Large intestine (tissue), 3 donors: ENCODE data around the gene KAZN. TPM values are rescaled to one million over a fixed set of nuclear protein-coding genes. Genes with fewer than 3 reads are reported as not detected.

ENCODE experiments used
- DNase-seq, 2 donors: peaks; one replicate each; pipeline versions ENCODE4 v3.0.0 to v3.0.0-alpha.2; 2013
- H3K27ac ChIP-seq: one replicate; pipeline ENCODE4 v1.5.1; 2013; ENCODE audit warnings: low read length
- H3K27me3 ChIP-seq: 2 replicates; pipeline ENCODE4 v1.6.1; 2013; ENCODE audit warnings: low read length; ENCODE audit not compliant: control insufficient read depth, insufficient read depth
- H3K36me3 ChIP-seq: 2 replicates; pipeline ENCODE4 v1.6.1; 2013; ENCODE audit warnings: low read length; ENCODE audit not compliant: control insufficient read depth, insufficient read depth
- H3K4me1 ChIP-seq: one replicate; pipeline ENCODE4 v1.6.1; 2013; ENCODE audit warnings: low read length; ENCODE audit not compliant: control insufficient read depth, insufficient read depth
- H3K4me3 ChIP-seq: one replicate; pipeline ENCODE4 v1.5.1; 2013; ENCODE audit warnings: low read length
- H3K9me3 ChIP-seq: one replicate; pipeline ENCODE4 v1.6.1; 2013; ENCODE audit warnings: mild to moderate bottlenecking, low read depth, low read length, moderate library complexity; ENCODE audit not compliant: control insufficient read depth
- WGBS: methylation state at CpG from one replicate; pipeline ENCODE4 v1.1.5; 2013; ENCODE audit warnings: low lambda C conversion rate; ENCODE audit not compliant: insufficient coverage; 5-methylcytosine and 5-hydroxymethylcytosine counted together
- polyA plus RNA-seq: library from polyadenylated mRNA; unstranded; fragments of 120-200 nt; gene quantifications from one replicate; pipeline ENCODE4 v1.2.1, GENCODE V29; 2013

KAZN gene
- polyA plus RNA-seq, 1 donor: 30.4 TPM

- WGBS: no CpG with 5 or more reads among the region's 15 CpGs
- Histone ChIP-seq H3K27ac (no peak overlapping the region), H3K36me3 (no peaks in the 10 kb centered on the region), H3K27me3 (no peaks in the 10 kb centered on the region), H3K4me3 (no peak overlapping the region), H3K4me1 (no peaks in the 10 kb centered on the region), H3K9me3 (no peaks in the 10 kb centered on the region)
- DNase-seq: no peak
These were observed 41.0 kb downstream of the KAZN start for GRCh38 chr1:14639291-14640050.

GRCh38 chr1:14642712-14643111 lies 44.2 kb downstream of the KAZN start:
- Histone ChIP-seq H3K27ac (no peak overlapping the region), H3K27me3 (no peaks in the 10 kb centered on the region), H3K4me3 (no peak overlapping the region), H3K36me3 (no peaks in the 10 kb centered on the region), H3K4me1 (no peaks in the 10 kb centered on the region), H3K9me3 (peaks cover 6% of the 10 kb centered on the region)
- DNase-seq: no peak
- WGBS: 100% methylated on average over 2 of the region's 3 CpGs

GRCh38 chr1:14646973-14647372 lies 48.5 kb downstream of the KAZN start:
- Histone ChIP-seq H3K4me1 (no peaks in the 10 kb centered on the region), H3K27ac (no peak overlapping the region), H3K4me3 (no peak overlapping the region), H3K9me3 (peaks cover 6% of the 10 kb centered on the region), H3K27me3 (no peaks in the 10 kb centered on the region), H3K36me3 (no peaks in the 10 kb centered on the region)
- DNase-seq: no peak
- 94% methylated on average over 2 of the region's 8 CpGs for WGBS

GRCh38 chr1:14647777-14648176 lies 49.3 kb downstream of the KAZN start:
- Histone ChIP-seq H3K36me3 (no peaks in the 10 kb centered on the region), H3K27ac (no peak overlapping the region), H3K4me3 (no peak overlapping the region), H3K27me3 (no peaks in the 10 kb centered on the region), H3K9me3 (peaks cover 6% of the 10 kb centered on the region), H3K4me1 (no peaks in the 10 kb centered on the region)
- 83% methylated on average over 1 of the region's 3 CpGs for WGBS
- DNase-seq: no peak

GRCh38 chr1:14648391-14648790 lies 49.9 kb downstream of the KAZN start:
- no peak overlapping the region for H3K27ac ChIP-seq
- no peaks in the 10 kb centered on the region for H3K27me3 ChIP-seq
- H3K36me3 ChIP-seq: no peaks in the 10 kb centered on the region
- peaks cover 6% of the 10 kb centered on the region for H3K9me3 ChIP-seq
- H3K4me3 ChIP-seq: no peak overlapping the region
- DNase-seq: no peak
- H3K4me1 ChIP-seq: no peaks in the 10 kb centered on the region
- WGBS: 100% methylated on average over 1 of the region's 3 CpGs

GRCh38 chr1:14648896-14649855 lies 50.7 kb downstream of the KAZN start:
- H3K4me1 ChIP-seq: no peaks in the 10 kb centered on the region
- no peaks in the 10 kb centered on the region for H3K36me3 ChIP-seq
- H3K9me3 ChIP-seq: peaks cover 6% of the 10 kb centered on the region
- no peak overlapping the region for H3K4me3 ChIP-seq
- no CpG with 5 or more reads among the region's 9 CpGs for WGBS
- H3K27me3 ChIP-seq: no peaks in the 10 kb centered on the region
- DNase-seq: no peak
- no peak overlapping the region for H3K27ac ChIP-seq

GRCh38 chr1:14649976-14650375 lies 51.5 kb downstream of the KAZN start:
- DNase-seq: no peak
- no CpG with 5 or more reads among the region's 1 CpG for WGBS
- H3K9me3 ChIP-seq: peaks cover 4% of the 10 kb centered on the region
- H3K36me3 ChIP-seq: no peaks in the 10 kb centered on the region
- no peaks in the 10 kb centered on the region for H3K27me3 ChIP-seq
- no peak overlapping the region for H3K27ac ChIP-seq
- H3K4me1 ChIP-seq: no peaks in the 10 kb centered on the region
- no peak overlapping the region for H3K4me3 ChIP-seq

- WGBS: no CpG with 5 or more reads among the region's 3 CpGs
- Histone ChIP-seq H3K27ac (no peak overlapping the region), H3K4me1 (no peaks in the 10 kb centered on the region)
These were observed 52.5 kb downstream of the KAZN start for GRCh38 chr1:14650951-14651350.

GRCh38 chr1:14652840-14653239 lies 54.4 kb downstream of the KAZN start:
- Histone ChIP-seq H3K9me3 (no peaks in the 10 kb centered on the region), H3K4me3 (no peak overlapping the region), H3K27me3 (no peaks in the 10 kb centered on the region), H3K36me3 (no peaks in the 10 kb centered on the region), H3K27ac (no peak overlapping the region), H3K4me1 (no peaks in the 10 kb centered on the region)
- DNase-seq: no peak
- no CpG with 5 or more reads among the region's 3 CpGs for WGBS

More at GRCh38 chr1:14650951-14651350, 52.5 kb downstream of the KAZN start:
- H3K9me3 ChIP-seq: no peaks in the 10 kb centered on the region
- no peaks in the 10 kb centered on the region for H3K27me3 ChIP-seq
- no peak for DNase-seq
- no peaks in the 10 kb centered on the region for H3K36me3 ChIP-seq
- H3K4me3 ChIP-seq: no peak overlapping the region

- Histone ChIP-seq H3K27me3 (no peaks in the 10 kb centered on the region), H3K36me3 (no peaks in the 10 kb centered on the region), H3K4me3 (no peak overlapping the region), H3K9me3 (no peaks in the 10 kb centered on the region), H3K4me1 (no peaks in the 10 kb centered on the region), H3K27ac (no peak overlapping the region)
- DNase-seq: no peak
- WGBS: no CpG with 5 or more reads among the region's 8 CpGs
These were observed 55.0 kb downstream of the KAZN start for GRCh38 chr1:14653461-14653960.
